ENCODE results near the gene BPIFB4. TPM values are rescaled to one million over a fixed set of nuclear protein-coding genes. Genes with fewer than 3 reads are reported as not detected.

The BPIFB4 gene
- total and polyA plus RNA-seq, 2 donors (not counting 3 experiments of a cell fraction or from before 2014, with no cell fraction given), result not detected

DNA sequence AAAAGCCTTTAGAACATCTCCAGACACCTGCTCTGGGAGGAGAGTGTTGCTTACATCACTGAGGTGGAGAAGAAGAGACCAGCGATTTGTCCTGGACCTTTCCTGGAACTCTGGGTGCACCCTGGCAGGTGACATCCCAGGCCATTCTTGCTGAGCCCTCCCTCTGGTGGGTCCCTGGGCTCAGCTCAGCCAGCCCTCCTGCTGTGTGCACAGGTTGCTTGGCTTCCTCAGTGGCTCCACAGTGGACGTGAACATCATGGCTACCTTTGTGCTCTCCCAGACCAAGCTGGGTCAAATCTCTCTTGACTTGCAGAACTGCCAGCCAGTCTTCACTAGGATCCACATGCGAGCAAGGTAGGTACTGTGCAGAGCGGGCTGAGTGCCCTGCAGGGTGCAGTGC, 68.6 kb downstream of the BPIFB4 start:
- POLR2A ChIA-PET, result no interaction called here
- Histone ChIP-seq H3K36me3 (ENCODE audit: control insufficient read depth in 2 of 2, extremely low read depth in 1 of 2, insufficient read depth in 2 of 2, low read length in 2 of 2) (no peaks in the 10 kb centered on the region), H3K9me3 (replicated peaks; ENCODE audit: control insufficient read depth, insufficient read depth, low read length) (no peaks in the 10 kb centered on the region), H3K27me3 (ENCODE audit: control insufficient read depth in 2 of 2, insufficient read depth in 2 of 2, low read length in 2 of 2) (no peaks in the 10 kb centered on the region), H3K79me2 (ENCODE audit: control insufficient read depth, insufficient read depth, low read length) (no peaks in the 10 kb centered on the region), H3K9me1 (replicated peaks; ENCODE audit: control insufficient read depth, extremely low read depth, insufficient read depth, low read length) (no peaks in the 10 kb centered on the region), H4K20me1 (replicated peaks; ENCODE audit: control insufficient read depth, extremely low read depth, insufficient read depth, low read length) (no peaks in the 10 kb centered on the region), H3K27ac (ENCODE audit: insufficient read depth, low read depth, low read length) (no peak overlapping the region), H3K4me1 (ENCODE audit: control insufficient read depth, extremely low read depth, insufficient read depth, low read length) (no peaks in the 10 kb centered on the region), H3K4me2 (ENCODE audit: insufficient read depth, low read length) (no peak overlapping the region), H3K4me3 (replicated peaks in 1 of 3; ENCODE audit: insufficient read depth in 1 of 3, low read depth in 1 of 3, low read length in 3 of 3) (no peak overlapping the region), H3K9ac (replicated peaks; ENCODE audit: extremely low read depth, insufficient read depth, low read length) (no peak overlapping the region), H2AFZ (ENCODE audit: low read depth, low read length) (no peak overlapping the region)
- dilution Hi-C loops (cut with MboI; ENCODE audit: extremely low pct_ligation_motif_present, low sequenced_read_pairs), result no loop called here
- no TSS peak for BruUV-seq (replicated peaks)
- CTCF ChIA-PET, result no interaction called here
- DNase-seq (ENCODE audit: low read depth, low spot score) (no peak), FAIRE-seq (no peak)
- intact Hi-C loops (cut with micrococcal nuclease), result no loop called here
- TF ChIP-seq, protein P1, sequence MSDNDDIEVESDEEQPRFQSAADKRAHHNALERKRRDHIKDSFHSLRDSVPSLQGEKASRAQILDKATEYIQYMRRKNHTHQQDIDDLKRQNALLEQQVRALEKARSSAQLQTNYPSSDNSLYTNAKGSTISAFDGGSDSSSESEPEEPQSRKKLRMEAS (IDR thresholded peaks at IDR 0.05; ENCODE audit: insufficient read depth, insufficient read length), result no peak
- TF ChIP-seq FOS (IDR thresholded peaks at IDR 0.05; ENCODE audit: borderline replicate concordance, insufficient read depth, low read length) (no peak), CTCF (IDR thresholded peaks at IDR 0.05; ENCODE audit: extremely low read depth in 1 of 2, insufficient read depth in 1 of 2, low read depth in 1 of 2, low read length in 2 of 2) (no peak), EZH2 (IDR thresholded peaks at IDR 0.05; ENCODE audit: borderline replicate concordance, low read depth, low read length, severe bottlenecking) (no peak), POLR2A (IDR thresholded peaks at IDR 0.05; ENCODE audit: low read depth, low read length) (no peak), POLR2AphosphoS5 (IDR thresholded peaks at IDR 0.05; ENCODE audit: insufficient read depth, low read depth, low read length) (no peak), MYC (IDR thresholded peaks at IDR 0.05; ENCODE audit: low read depth, low read length) (no peak), GATA2 (IDR thresholded peaks at IDR 0.05; ENCODE audit: insufficient read depth, insufficient read length, low read depth, low read length) (no peak), JUN (IDR thresholded peaks at IDR 0.05; ENCODE audit: borderline replicate concordance, insufficient read depth, insufficient read length, low read depth) (no peak)
